Erythroblast (primary cell): ENCODE measurements around the gene CD36.

ENCODE experiments used
- GATA1 ChIP-seq: IDR thresholded peaks from 2 replicates; pipeline ENCODE4 v1.6.1; 2011; ENCODE audit warnings: low read depth, mild to moderate bottlenecking, control low read depth, low read length, moderate library complexity
- POLR2A ChIP-seq: IDR thresholded peaks from 2 replicates; pipeline ENCODE4 v1.6.1; 2011; ENCODE audit warnings: mild to moderate bottlenecking, low read length

- no peak for TF ChIP-seq POLR2A
- TF ChIP-seq GATA1: no peak
Observed at GRCh38 chr7:80682744-80683143, 44.3 kb downstream of the CD36 start.
